HG02970 (cell line): ENCODE results near the gene CAPN10.
A peak's percentile ranks its signal among the peaks of the same experiment; 100 is the strongest.

Experiments
- ATAC-seq: cut with Tn5 transposase; IDR thresholded peaks from one replicate; pipeline ENCODE4 v1.9.1; 2021; ENCODE audit warnings: mild to moderate bottlenecking, moderate library complexity, moderate number of reproducible peaks; ENCODE audit not compliant: unreplicated experiment, low FRiP score

Gene CAPN10

GRCh38 chr2:240574386-240575100, 12.0 kb upstream of the CAPN10 start:
- no peak for ATAC-seq

- ATAC-seq, result no peak
These were observed 11.2 kb upstream of the CAPN10 start for GRCh38 chr2:240575101-240575965.

GRCh38 chr2:240576036-240576435, 10.5 kb upstream of the CAPN10 start:
- no peak for ATAC-seq

- ATAC-seq, result no peak
These were observed 9.9 kb upstream of the CAPN10 start for GRCh38 chr2:240576436-240577205.

- ATAC-seq, result no peak
These were observed 9.0 kb upstream of the CAPN10 start for GRCh38 chr2:240577281-240578109.

- ATAC-seq, result no peak
These were observed 8.5 kb upstream of the CAPN10 start for GRCh38 chr2:240578110-240578450.

- no peak for ATAC-seq
These were observed 8.0 kb upstream of the CAPN10 start for GRCh38 chr2:240578488-240578887.

GRCh38 chr2:240579071-240579762, 7.3 kb upstream of the CAPN10 start:
- no peak for ATAC-seq

- ATAC-seq, result no peak
These were observed 6.5 kb upstream of the CAPN10 start for GRCh38 chr2:240579771-240580614.

GRCh38 chr2:240581811-240582210, 4.7 kb upstream of the CAPN10 start:
- ATAC-seq, result no peak

- ATAC-seq, result no peak
These were observed 3.8 kb upstream of the CAPN10 start for GRCh38 chr2:240582781-240583180.

GRCh38 chr2:240583774-240584173, 2.8 kb upstream of the CAPN10 start:
- ATAC-seq, result no peak

GRCh38 chr2:240584486-240585031, 2.0 kb upstream of the CAPN10 start:
- ATAC-seq, result peak; percentile 40

GRCh38 chr2:240585101-240585500, 1.4 kb upstream of the CAPN10 start:
- ATAC-seq, result peak; percentile 16

GRCh38 chr2:240585681-240586197, 795 bp upstream of the CAPN10 start:
- no peak for ATAC-seq

- peak; percentile 9 for ATAC-seq
These were observed 626 bp downstream of the CAPN10 start for GRCh38 chr2:240586919-240587800.

GRCh38 chr2:240588006-240588655, 1.6 kb downstream of the CAPN10 start:
- no peak for ATAC-seq
